ENCODE measurements around the gene SIGLEC6.

The SIGLEC6 gene

GRCh38 chr19:51548213-51548651, 16.8 kb upstream of the SIGLEC6 start:
- DNase-seq: no peak

GRCh38 chr19:51547397-51548212, 16.1 kb upstream of the SIGLEC6 start:
- no peak for DNase-seq

- DNase-seq: no peak
These were observed 15.4 kb upstream of the SIGLEC6 start for GRCh38 chr19:51546650-51547396.

- DNase-seq: no peak
These were observed 14.7 kb upstream of the SIGLEC6 start for GRCh38 chr19:51546107-51546649.

- no peak for DNase-seq
These were observed 12.6 kb upstream of the SIGLEC6 start for GRCh38 chr19:51544038-51544437.

GRCh38 chr19:51542699-51543098, 11.2 kb upstream of the SIGLEC6 start:
- DNase-seq: no peak

- DNase-seq: no peak
These were observed 10.2 kb upstream of the SIGLEC6 start for GRCh38 chr19:51541458-51542357.

- no peak for DNase-seq
These were observed 8.4 kb upstream of the SIGLEC6 start for GRCh38 chr19:51539821-51540366.

- no peak for DNase-seq
These were observed 4.1 kb upstream of the SIGLEC6 start for GRCh38 chr19:51535535-51535934.

GRCh38 chr19:51530616-51531015, 854 bp downstream of the SIGLEC6 start:
- DNase-seq: no peak

GRCh38 chr19:51529301-51529700, 2.2 kb downstream of the SIGLEC6 start:
- no peak for DNase-seq

- DNase-seq: no peak
These were observed 5.8 kb downstream of the SIGLEC6 start for GRCh38 chr19:51525651-51526050.

- no peak for DNase-seq
These were observed 6.7 kb downstream of the SIGLEC6 start for GRCh38 chr19:51524666-51525264.

GRCh38 chr19:51521781-51522180, 9.7 kb downstream of the SIGLEC6 start:
- no peak for DNase-seq

- no peak for DNase-seq
These were observed 10.1 kb downstream of the SIGLEC6 start for GRCh38 chr19:51521357-51521756.

- no peak for DNase-seq
These were observed 10.7 kb downstream of the SIGLEC6 start for GRCh38 chr19:51520728-51521127.

GRCh38 chr19:51514866-51515481, 16.5 kb downstream of the SIGLEC6 start:
- DNase-seq: no peak

- no peak for DNase-seq
These were observed 17.5 kb downstream of the SIGLEC6 start for GRCh38 chr19:51513968-51514367.

GRCh38 chr19:51511353-51511752, 20.1 kb downstream of the SIGLEC6 start:
- no peak for DNase-seq

GRCh38 chr19:51509823-51510660, 21.4 kb downstream of the SIGLEC6 start:
- no peak for DNase-seq

Data from NCI-H524 treated with DMSO at 0.1 percent for 48 hours (cell line).